Body of pancreas (tissue), 4 donors: ENCODE data around the gene LRSAM1.

ENCODE experiments used
- POLR2A ChIP-seq, 3 donors: fragments of 450-650 bp; IDR thresholded peaks; one replicate each; pipeline ENCODE4 v1.6.1; 2016; ENCODE audit warnings: antibody characterized with exemption in 3 of 3, mild to moderate bottlenecking in 2 of 3
- TF ChIP-seq, protein P1 (sequence below), 7 experiments: fragments of 450-650 bp in 4 of 7; fragments of 200-600 bp in 3 of 7; sonication (generic) in 3 of 7; IDR thresholded peaks; one replicate each; pipeline ENCODE4 v1.5.1; 2016 to 2019; ENCODE audit warnings: antibody characterized with exemption in 7 of 7

DNA sequence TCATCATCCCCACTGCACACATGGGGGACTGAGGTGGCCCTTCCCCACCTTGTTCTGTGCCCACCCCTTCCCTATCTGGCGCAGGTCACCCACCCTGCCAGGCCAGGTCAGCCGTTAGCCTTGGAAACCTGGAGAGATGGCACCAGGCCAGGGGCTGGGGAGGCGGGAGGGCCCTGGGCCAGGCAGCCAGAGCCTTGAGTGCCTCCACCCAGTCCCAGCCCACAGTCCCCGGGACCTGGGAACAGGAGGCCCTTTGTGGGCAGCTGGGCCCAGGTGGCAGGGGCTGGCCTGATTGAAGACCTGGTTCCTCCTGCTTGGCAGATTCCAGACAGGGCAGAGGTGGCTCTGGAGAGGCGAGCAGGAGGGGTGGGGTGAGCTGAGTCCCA, 70.6 kb downstream of the LRSAM1 start:
- TF ChIP-seq, protein P1, sequence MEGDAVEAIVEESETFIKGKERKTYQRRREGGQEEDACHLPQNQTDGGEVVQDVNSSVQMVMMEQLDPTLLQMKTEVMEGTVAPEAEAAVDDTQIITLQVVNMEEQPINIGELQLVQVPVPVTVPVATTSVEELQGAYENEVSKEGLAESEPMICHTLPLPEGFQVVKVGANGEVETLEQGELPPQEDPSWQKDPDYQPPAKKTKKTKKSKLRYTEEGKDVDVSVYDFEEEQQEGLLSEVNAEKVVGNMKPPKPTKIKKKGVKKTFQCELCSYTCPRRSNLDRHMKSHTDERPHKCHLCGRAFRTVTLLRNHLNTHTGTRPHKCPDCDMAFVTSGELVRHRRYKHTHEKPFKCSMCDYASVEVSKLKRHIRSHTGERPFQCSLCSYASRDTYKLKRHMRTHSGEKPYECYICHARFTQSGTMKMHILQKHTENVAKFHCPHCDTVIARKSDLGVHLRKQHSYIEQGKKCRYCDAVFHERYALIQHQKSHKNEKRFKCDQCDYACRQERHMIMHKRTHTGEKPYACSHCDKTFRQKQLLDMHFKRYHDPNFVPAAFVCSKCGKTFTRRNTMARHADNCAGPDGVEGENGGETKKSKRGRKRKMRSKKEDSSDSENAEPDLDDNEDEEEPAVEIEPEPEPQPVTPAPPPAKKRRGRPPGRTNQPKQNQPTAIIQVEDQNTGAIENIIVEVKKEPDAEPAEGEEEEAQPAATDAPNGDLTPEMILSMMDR (IDR thresholded peaks at IDR 0.05), result no peak
- TF ChIP-seq POLR2A (IDR thresholded peaks at IDR 0.05), result no peak
